Embryonic facial prominence (tissue), 1 donor: ENCODE results near the gene WWOX.

Experiments used
- DNase-seq: peaks from one replicate; pipeline ENCODE4 v3.0.0-alpha.2; 2016; ENCODE audit errors: extremely low spot score

Gene WWOX

GRCh38 chr16:78297066-78297666 is 197.7 kb downstream of the WWOX start:
- DNase-seq: no peak

GRCh38 chr16:78298986-78299385 is 199.5 kb downstream of the WWOX start:
- DNase-seq: no peak

GRCh38 chr16:78300469-78300868 is 201.0 kb downstream of the WWOX start:
- DNase-seq: no peak

- DNase-seq: no peak
Observed at GRCh38 chr16:78303946-78304345, 204.5 kb downstream of the WWOX start.

- no peak for DNase-seq
Observed at GRCh38 chr16:78306361-78306760, 206.9 kb downstream of the WWOX start.

- no peak for DNase-seq
Observed at GRCh38 chr16:78307824-78308528, 208.5 kb downstream of the WWOX start.

- no peak for DNase-seq
Observed at GRCh38 chr16:78309763-78310162, 210.3 kb downstream of the WWOX start.

GRCh38 chr16:78310196-78310595 is 210.7 kb downstream of the WWOX start:
- no peak for DNase-seq

- no peak for DNase-seq
Observed at GRCh38 chr16:78310990-78311561, 211.6 kb downstream of the WWOX start.

GRCh38 chr16:78311831-78312230 is 212.4 kb downstream of the WWOX start:
- no peak for DNase-seq

- DNase-seq: no peak
Observed at GRCh38 chr16:78317564-78318240, 218.2 kb downstream of the WWOX start.

- DNase-seq: no peak
Observed at GRCh38 chr16:78321620-78322360, 222.3 kb downstream of the WWOX start.

GRCh38 chr16:78323315-78323714 is 223.9 kb downstream of the WWOX start:
- no peak for DNase-seq

- no peak for DNase-seq
Observed at GRCh38 chr16:78324649-78325285, 225.3 kb downstream of the WWOX start.

GRCh38 chr16:78325468-78326352 is 226.3 kb downstream of the WWOX start:
- no peak for DNase-seq

- DNase-seq: no peak
Observed at GRCh38 chr16:78326731-78327130, 227.3 kb downstream of the WWOX start.

GRCh38 chr16:78331731-78332130 is 232.3 kb downstream of the WWOX start:
- DNase-seq: no peak

- no peak for DNase-seq
Observed at GRCh38 chr16:78333808-78334207, 234.4 kb downstream of the WWOX start.

- no peak for DNase-seq
Observed at GRCh38 chr16:78340590-78340989, 241.1 kb downstream of the WWOX start.

GRCh38 chr16:78348068-78348467 is 248.6 kb downstream of the WWOX start:
- DNase-seq: no peak

GRCh38 chr16:78348886-78349285 is 249.4 kb downstream of the WWOX start:
- no peak for DNase-seq
